Left ventricle myocardium inferior (tissue), 1 donor: ENCODE data around the gene AGAP3. TPM values are rescaled to one million over a fixed set of nuclear protein-coding genes. Genes with fewer than 3 reads are reported as not detected.
A peak's percentile ranks its signal among the peaks of the same experiment; 100 is the strongest.

Experiments
- DNase-seq: peaks from one replicate; pipeline ENCODE4 v3.0.0-alpha.2; 2020
- H3K27ac ChIP-seq: fragments of 200-600 bp; replicated peaks from 2 replicates; pipeline ENCODE4 v1.8.0; 2021
- H3K27me3 ChIP-seq: fragments of 200-600 bp; 2 replicates; pipeline ENCODE4 v1.8.0; 2021; ENCODE audit warnings: low read depth
- H3K36me3 ChIP-seq: fragments of 200-600 bp; 2 replicates; pipeline ENCODE4 v1.8.0; 2021
- H3K4me1 ChIP-seq: fragments of 200-600 bp; 2 replicates; pipeline ENCODE4 v1.8.0; 2021
- H3K4me3 ChIP-seq: fragments of 200-600 bp; 2 replicates; pipeline ENCODE4 v1.8.0; 2021; ENCODE audit warnings: mild to moderate bottlenecking, moderate library complexity
- H3K9me3 ChIP-seq: fragments of 200-600 bp; replicated peaks from 2 replicates; pipeline ENCODE4 v1.8.0; 2021
- intact Hi-C: fragments of 100-400 bp; cut with micrococcal nuclease; formaldehyde crosslinking; loops from one replicate; pipeline ENCODE4 v1.11.0; 2022
- total RNA-seq: library from RNA; stranded (reverse); fragmentation: NEBNext Ultra II Directional; extraction: Animal tissue kit (Norgen Biotek cat#: 25700); gene quantifications from one replicate; pipeline ENCODE4 v1.2.1, GENCODE V29; 2021
- TF ChIP-seq, protein P1 (sequence below): fragments of 200-600 bp; IDR thresholded peaks from 2 replicates; pipeline ENCODE4 v1.8.0; 2021; ENCODE audit warnings: antibody characterized with exemption, mild to moderate bottlenecking, borderline replicate concordance
- donor health status: DM: no; HTN: yes; CAD: no; lungs with severe emphysema.

The AGAP3 gene
- total RNA-seq, 1 donor from 2014 or later = 51.0 TPM

- Histone ChIP-seq H3K36me3 (peaks cover 47% of the 10 kb centered on the region), H3K4me3 (no peak overlapping the region), H3K4me1 (peaks cover 58% of the 10 kb centered on the region), H3K9me3 (no peaks in the 10 kb centered on the region), H3K27me3 (no peaks in the 10 kb centered on the region), H3K27ac (no peak overlapping the region)
- intact Hi-C loops = no loop called here
- DNase-seq = no peak
- TF ChIP-seq, protein P1, sequence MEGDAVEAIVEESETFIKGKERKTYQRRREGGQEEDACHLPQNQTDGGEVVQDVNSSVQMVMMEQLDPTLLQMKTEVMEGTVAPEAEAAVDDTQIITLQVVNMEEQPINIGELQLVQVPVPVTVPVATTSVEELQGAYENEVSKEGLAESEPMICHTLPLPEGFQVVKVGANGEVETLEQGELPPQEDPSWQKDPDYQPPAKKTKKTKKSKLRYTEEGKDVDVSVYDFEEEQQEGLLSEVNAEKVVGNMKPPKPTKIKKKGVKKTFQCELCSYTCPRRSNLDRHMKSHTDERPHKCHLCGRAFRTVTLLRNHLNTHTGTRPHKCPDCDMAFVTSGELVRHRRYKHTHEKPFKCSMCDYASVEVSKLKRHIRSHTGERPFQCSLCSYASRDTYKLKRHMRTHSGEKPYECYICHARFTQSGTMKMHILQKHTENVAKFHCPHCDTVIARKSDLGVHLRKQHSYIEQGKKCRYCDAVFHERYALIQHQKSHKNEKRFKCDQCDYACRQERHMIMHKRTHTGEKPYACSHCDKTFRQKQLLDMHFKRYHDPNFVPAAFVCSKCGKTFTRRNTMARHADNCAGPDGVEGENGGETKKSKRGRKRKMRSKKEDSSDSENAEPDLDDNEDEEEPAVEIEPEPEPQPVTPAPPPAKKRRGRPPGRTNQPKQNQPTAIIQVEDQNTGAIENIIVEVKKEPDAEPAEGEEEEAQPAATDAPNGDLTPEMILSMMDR = no peak
These were observed 53.0 kb downstream of the AGAP3 start for GRCh38 chr7:151139071-151139790.

DNA sequence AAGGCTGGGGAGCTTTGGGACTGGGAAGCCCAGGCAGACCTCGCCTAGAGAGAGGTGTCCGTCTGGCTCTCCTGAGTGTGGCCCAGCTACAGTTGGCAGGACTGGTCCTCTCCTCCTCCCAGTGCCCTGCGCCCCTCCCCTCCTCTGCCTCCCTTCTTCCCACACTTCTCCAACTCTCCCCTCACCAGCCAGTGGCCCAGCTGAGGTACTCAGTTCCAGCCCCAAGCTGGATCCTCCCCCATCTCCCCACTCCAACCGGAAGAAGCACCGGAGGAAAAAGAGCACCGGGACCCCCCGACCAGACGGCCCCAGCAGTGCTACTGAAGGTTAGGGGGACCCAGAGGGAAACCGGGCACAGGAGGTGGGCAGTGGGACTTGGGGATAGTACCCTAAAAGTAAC, 53.5 kb downstream of the AGAP3 start:
- DNase-seq = no peak
- H3K4me3 ChIP-seq = no peak overlapping the region
- H3K27ac ChIP-seq = no peak overlapping the region
- TF ChIP-seq, protein P1 = no peak
- peaks cover 43% of the 10 kb centered on the region for H3K36me3 ChIP-seq
- H3K4me1 ChIP-seq = peaks cover 52% of the 10 kb centered on the region
- no peaks in the 10 kb centered on the region for H3K9me3 ChIP-seq
- intact Hi-C loops = no loop called here
- no peaks in the 10 kb centered on the region for H3K27me3 ChIP-seq

DNA sequence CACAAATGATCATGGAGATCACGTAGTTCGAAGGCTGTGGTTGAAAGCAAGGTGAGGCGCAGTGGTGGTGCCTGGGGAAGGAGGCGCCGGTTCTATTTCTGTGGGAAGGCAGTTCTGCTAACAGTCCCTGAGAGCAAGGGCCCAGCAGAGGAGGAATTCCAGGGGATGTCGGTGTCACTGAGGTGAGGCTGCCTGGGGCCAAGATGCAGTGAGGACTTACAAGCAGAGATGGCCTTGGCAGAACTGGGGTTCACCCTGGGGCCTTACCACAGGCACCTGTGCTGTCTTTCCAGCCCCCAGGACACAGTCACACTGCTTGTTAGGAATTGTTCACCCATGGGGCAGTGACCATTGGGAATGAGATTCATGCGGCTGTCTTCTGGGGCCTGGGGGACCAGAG, 54.6 kb downstream of the AGAP3 start:
- Histone ChIP-seq H3K9me3 (no peaks in the 10 kb centered on the region), H3K4me1 (peaks cover 46% of the 10 kb centered on the region), H3K4me3 (no peak overlapping the region), H3K27ac (no peak overlapping the region), H3K27me3 (no peaks in the 10 kb centered on the region), H3K36me3 (peaks cover 34% of the 10 kb centered on the region)
- intact Hi-C loops = no loop called here
- no peak for DNase-seq
- TF ChIP-seq, protein P1 = no peak

DNA sequence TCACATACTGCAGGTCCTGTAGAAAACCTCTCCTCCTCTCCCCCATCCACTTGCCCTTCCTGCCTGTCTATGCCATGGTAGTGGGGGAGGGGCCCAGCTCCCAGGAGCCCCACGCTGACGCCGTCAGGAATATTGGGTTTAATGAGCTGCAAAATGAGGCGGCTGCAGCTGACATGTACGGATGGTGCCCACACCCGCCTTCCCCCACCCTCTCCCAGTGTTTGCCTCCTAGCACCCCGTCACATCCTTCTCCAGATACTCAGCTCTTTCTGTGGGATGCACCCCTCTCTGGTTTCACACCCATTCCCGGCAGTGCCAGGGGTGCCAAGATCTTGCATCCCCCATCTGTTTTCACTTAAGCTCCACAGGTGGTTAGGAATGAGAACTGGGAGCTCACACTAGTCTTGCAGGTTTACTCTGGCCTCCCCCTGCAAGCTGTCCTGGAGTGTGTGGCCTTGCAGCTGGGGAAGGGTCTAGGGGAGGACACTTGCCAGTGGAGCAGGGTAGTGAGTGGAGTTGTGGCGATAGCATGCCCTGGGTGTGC, 55.1 kb downstream of the AGAP3 start:
- no peaks in the 10 kb centered on the region for H3K27me3 ChIP-seq
- no peaks in the 10 kb centered on the region for H3K9me3 ChIP-seq
- TF ChIP-seq, protein P1 = no peak
- intact Hi-C loops = no loop called here
- H3K4me3 ChIP-seq = no peak overlapping the region
- peaks cover 34% of the 10 kb centered on the region for H3K36me3 ChIP-seq
- H3K4me1 ChIP-seq = peaks cover 43% of the 10 kb centered on the region
- H3K27ac ChIP-seq = no peak overlapping the region
- DNase-seq = no peak

- Histone ChIP-seq H3K4me3 (no peak overlapping the region), H3K27ac (peak overlapping the region; percentile 48), H3K9me3 (no peaks in the 10 kb centered on the region), H3K36me3 (peaks cover 29% of the 10 kb centered on the region), H3K4me1 (peaks cover 37% of the 10 kb centered on the region), H3K27me3 (no peaks in the 10 kb centered on the region)
- no peak for DNase-seq
- intact Hi-C loops = no loop called here
- TF ChIP-seq, protein P1 = no peak
These were observed 55.8 kb downstream of the AGAP3 start for GRCh38 chr7:151141855-151142685.
